Body of pancreas (tissue), 4 donors: Measurements from ENCODE around the gene PRSS56. TPM values are rescaled to one million over a fixed set of nuclear protein-coding genes. Genes with fewer than 3 reads are reported as not detected.
A peak's percentile ranks its signal among the peaks of the same experiment; 100 is the strongest.

Experiments used
- ATAC-seq: fragments of 150-250 bp; one replicate; pipeline ENCODE4 v1.9.1; 2016
- DNase-seq, 4 donors: peaks; one replicate each; pipeline ENCODE4 v3.0.0-alpha.2; 2019
- H3K27ac ChIP-seq, 4 donors: fragments of 200-600 bp; sonication (generic); 1 replicate in 3 of 4; 2 replicates in 1 of 4; pipeline versions ENCODE4 v1.5.1 to v1.6.1; 2016 to 2019; ENCODE audit warnings: mild to moderate bottlenecking in 1 of 4, mixed read lengths in 1 of 4, moderate library complexity in 1 of 4
- H3K27me3 ChIP-seq, 2 donors: fragments of 200-600 bp; sonication (generic); one replicate each; pipeline ENCODE4 v1.6.0; 2016; ENCODE audit warnings: mild to moderate bottlenecking in 1 of 2
- H3K36me3 ChIP-seq, 2 donors: fragments of 200-600 bp; sonication (generic); replicated peaks in 1 of 2; 2 replicates each; pipeline ENCODE4 v1.5.1; 2016; ENCODE audit warnings: low read depth in 2 of 2; ENCODE audit not compliant: insufficient read depth in 1 of 2
- H3K4me1 ChIP-seq: fragments of 200-600 bp; sonication (generic); one replicate; pipeline ENCODE4 v1.6.0; 2016
- H3K4me3 ChIP-seq, 2 donors: fragments of 200-600 bp; sonication (generic); 1 replicate in 1 of 2; 2 replicates in 1 of 2; pipeline ENCODE4 v1.5.1; 2016 to 2019
- H3K9me3 ChIP-seq, 3 donors: fragments of 200-600 bp; sonication (generic); 1 replicate in 2 of 3; 2 replicates in 1 of 3; pipeline ENCODE4 v1.5.1; 2016
- CTCF ChIP-seq, 7 experiments: fragments of 450-650 bp in 4 of 7; fragments of 200-600 bp in 3 of 7; sonication (generic) in 3 of 7; IDR thresholded peaks; one replicate each; pipeline ENCODE4 v1.5.1; 2016 to 2019; ENCODE audit warnings: antibody characterized with exemption in 7 of 7
- POLR2A ChIP-seq, 3 donors: fragments of 450-650 bp; IDR thresholded peaks; one replicate each; pipeline ENCODE4 v1.6.1; 2016; ENCODE audit warnings: antibody characterized with exemption in 3 of 3, mild to moderate bottlenecking in 2 of 3
- WGBS, 2 donors: methylation state at CpG; one replicate each; pipeline ENCODE4 v1.1.5; 2017; 5-methylcytosine and 5-hydroxymethylcytosine counted together
- intact Hi-C: fragments of 100-400 bp; cut with DNase I; formaldehyde crosslinking; loops from one replicate; pipeline ENCODE4 v1.15.1; 2023
- total RNA-seq, 2 donors: library from RNA; depleted of rRNA; stranded (reverse); fragments of >200 nt; gene quantifications; one replicate each; pipeline ENCODE4 v1.1.0, GENCODE V29; 2016

Gene PRSS56
- not detected for total RNA-seq

- H3K4me3 ChIP-seq: no peak within 1 kb of the TSS
- TF ChIP-seq CTCF (IDR thresholded peaks at IDR 0.05) (no peak), POLR2A (IDR thresholded peaks at IDR 0.05) (no peak)
- WGBS, 2 donors: 65 to 74% methylated on average over 17 to 19 of the region's 19 CpGs
Observed at GRCh38 chr2:232519581-232520438, at the start of gene PRSS56. Gene PRSS56 (plus strand): TSS chr2:232520388. CDS start chr2:232520599, 211 bp downstream.

GRCh38 chr2:232473467-232473890 lies 46.7 kb upstream of the PRSS56 start:
- intact Hi-C loops: no loop called here
- no peaks in the 10 kb centered on the region for H3K27me3 ChIP-seq
- 41 to 48% methylated on average over 6 of the region's 6 CpGs for WGBS, 2 donors
- H3K9me3 ChIP-seq: no peaks in the 10 kb centered on the region
- ATAC-seq (no peak), DNase-seq (peak in 1 of 4 donors; percentile 18)
- no peak overlapping the region for H3K27ac ChIP-seq
- no peaks in the 10 kb centered on the region for H3K4me1 ChIP-seq
- H3K4me3 ChIP-seq: no peak overlapping the region
- no peaks in the 10 kb centered on the region for H3K36me3 ChIP-seq
- TF ChIP-seq CTCF (IDR thresholded peaks at IDR 0.05): no peak
- TF ChIP-seq POLR2A (IDR thresholded peaks at IDR 0.05): no peak

More at GRCh38 chr2:232519581-232520438, at the start of gene PRSS56:
- DNase-seq: no peak
- H3K9me3 ChIP-seq: no peaks in the 10 kb centered on the region
- intact Hi-C loops: loop anchor here (5.0 to 10.0 kb wide), 2 partner anchors 73 to 615 kb away; no protein-coding TSS in a partner anchor
- ATAC-seq: no peak
- H3K36me3 ChIP-seq: no peaks in the 10 kb centered on the region
- H3K4me1 ChIP-seq: peaks cover 24% of the 10 kb centered on the region
- H3K27me3 ChIP-seq: peaks cover 0 to 32% of the 10 kb centered on the region in 2 donors
- no peak within 1 kb of the TSS for H3K27ac ChIP-seq

GRCh38 chr2:232476045-232476444 lies 44.1 kb upstream of the PRSS56 start:
- Histone ChIP-seq H3K4me1 (no peaks in the 10 kb centered on the region), H3K9me3 (no peaks in the 10 kb centered on the region), H3K27me3 (no peaks in the 10 kb centered on the region), H3K27ac (no peak overlapping the region), H3K36me3 (no peaks in the 10 kb centered on the region), H3K4me3 (no peak overlapping the region)
- TF ChIP-seq POLR2A (IDR thresholded peaks at IDR 0.05): no peak
- no peak for TF ChIP-seq CTCF (IDR thresholded peaks at IDR 0.05)
- ATAC-seq (no peak), DNase-seq (peak in 2 of 4 donors; percentile 0)
- 52 to 73% methylated on average over 2 of the region's 2 CpGs for WGBS, 2 donors
- intact Hi-C loops: no loop called here

GRCh38 chr2:232476791-232477190 lies 43.4 kb upstream of the PRSS56 start:
- Histone ChIP-seq H3K36me3 (no peaks in the 10 kb centered on the region), H3K4me1 (no peaks in the 10 kb centered on the region), H3K9me3 (no peaks in the 10 kb centered on the region), H3K4me3 (no peak overlapping the region), H3K27me3 (no peaks in the 10 kb centered on the region), H3K27ac (no peak overlapping the region)
- DNase-seq (peak in 2 of 4 donors; percentile 1), ATAC-seq (no peak)
- no peak for TF ChIP-seq CTCF (IDR thresholded peaks at IDR 0.05)
- 82 to 91% methylated on average over 5 to 7 of the region's 7 CpGs for WGBS, 2 donors
- intact Hi-C loops: no loop called here
